Right lobe of liver (tissue), 6 donors: ENCODE data around the gene ANO4. TPM values are rescaled to one million over a fixed set of nuclear protein-coding genes. Genes with fewer than 3 reads are reported as not detected.

ENCODE experiments used
- ATAC-seq, 4 donors: fragments of 200-7000 bp; cut with Tn5 transposase; one replicate each; pipeline ENCODE4 v1.9.1; 2020; ENCODE audit warnings: mild to moderate bottlenecking in 4 of 4, moderate library complexity in 4 of 4
- DNase-seq, 3 donors: peaks; one replicate each; pipeline ENCODE4 v3.0.0-alpha.2; 2020
- H3K27ac ChIP-seq, 3 donors: fragments of 200-600 bp; one replicate each; pipeline ENCODE4 v1.8.0; 2022
- H3K27me3 ChIP-seq, 2 donors: fragments of 200-600 bp; one replicate each; pipeline ENCODE4 v1.8.0; 2022
- H3K36me3 ChIP-seq, 4 donors: fragments of 200-600 bp; sonication (generic) in 1 of 4; one replicate each; pipeline versions ENCODE4 v1.5.1 to v1.8.0; 2017 to 2022; ENCODE audit warnings: control low read depth in 1 of 4
- H3K4me1 ChIP-seq, 4 donors: fragments of 200-600 bp; sonication (generic) in 1 of 4; one replicate each; pipeline versions ENCODE4 v1.5.1 to v1.8.0; 2017 to 2022; ENCODE audit warnings: control low read depth in 1 of 4
- H3K4me3 ChIP-seq, 3 donors: fragments of 200-600 bp; one replicate each; pipeline ENCODE4 v1.8.0; 2022
- H3K9me3 ChIP-seq, 4 donors: fragments of 200-600 bp; sonication (generic) in 1 of 4; one replicate each; pipeline versions ENCODE4 v1.5.1 to v1.8.0; 2017 to 2022; ENCODE audit warnings: control low read depth in 1 of 4
- CTCF ChIP-seq, 4 donors: fragments of 200-600 bp in 3 of 4; fragments of 450-650 bp in 1 of 4; IDR thresholded peaks; one replicate each; pipeline versions ENCODE4 v1.5.1 to v1.8.0; 2016 to 2022; ENCODE audit warnings: antibody characterized with exemption in 4 of 4, mild to moderate bottlenecking in 2 of 4
- POLR2A ChIP-seq: fragments of 450-650 bp; IDR thresholded peaks from one replicate; pipeline ENCODE4 v1.6.1; 2017; ENCODE audit warnings: antibody characterized with exemption, mild to moderate bottlenecking
- WGBS: methylation state at CpG from one replicate; pipeline ENCODE4 v1.1.6; 2018; ENCODE audit warnings: low coverage, low lambda C conversion rate; ENCODE audit not compliant: insufficient coverage; ENCODE audit errors: missing lambda C conversion rate; 5-methylcytosine and 5-hydroxymethylcytosine counted together
- intact Hi-C, 2 donors: fragments of 100-400 bp; cut with DNase I; formaldehyde crosslinking; loops; one replicate each; pipeline versions ENCODE4 v1.11.2 to v1.14.1; 2022
- total RNA-seq, 6 experiments: library from RNA; depleted of rRNA in 2 of 6; stranded (reverse); fragments of >200 nt in 2 of 6; fragmentation: NEBNext Ultra II Directional in 3 of 6; extraction: Animal tissue kit (Norgen Biotek cat#: 25700) in 3 of 6; gene quantifications; one replicate each; pipeline versions ENCODE4 v1.1.0 to v1.2.4, GENCODE V29; 2016 to 2023
- donor health status: DM: no; HTN: yes; CAD: no.
- donor health status: DM: no; HTN: no; CAD: no.
- donor health status: DM: no; HTN: no; CAD: no.
- donor health status: DM: no; HTN: yes; CAD: no.
- donor health status: DM: no; HTN: yes; CAD: no.

The ANO4 gene
- total RNA-seq, 6 experiments from 2014 or later, result 0.13 TPM; not detected in 5

GRCh38 chr12:101019667-101020066 is 225.1 kb downstream of the ANO4 start:
- Histone ChIP-seq H3K36me3 (no peaks in the 10 kb centered on the region), H3K4me1 (no peaks in the 10 kb centered on the region), H3K27ac (no peak overlapping the region), H3K4me3 (no peak overlapping the region), H3K27me3 (no peaks in the 10 kb centered on the region), H3K9me3 (no peaks in the 10 kb centered on the region)
- ATAC-seq, result no peak
- intact Hi-C loops, result no loop called here
- WGBS, result 61% methylated on average over 3 of the region's 3 CpGs
- DNase-seq, result no peak
- no peak for TF ChIP-seq POLR2A
- no peak for TF ChIP-seq CTCF (IDR thresholded peaks at IDR 0.05)

GRCh38 chr12:101021442-101021841 is 226.9 kb downstream of the ANO4 start:
- Histone ChIP-seq H3K27ac (no peak overlapping the region), H3K4me1 (no peaks in the 10 kb centered on the region), H3K4me3 (no peak overlapping the region), H3K9me3 (no peaks in the 10 kb centered on the region), H3K36me3 (no peaks in the 10 kb centered on the region), H3K27me3 (no peaks in the 10 kb centered on the region)
- no peak for TF ChIP-seq CTCF (IDR thresholded peaks at IDR 0.05)
- TF ChIP-seq POLR2A, result no peak
- 77% methylated on average over 3 of the region's 3 CpGs for WGBS
- no peak for ATAC-seq
- no peak for DNase-seq
- intact Hi-C loops, result no loop called here

GRCh38 chr12:101021911-101022388 is 227.4 kb downstream of the ANO4 start:
- ATAC-seq, result no peak
- H3K36me3 ChIP-seq, result no peaks in the 10 kb centered on the region
- no peaks in the 10 kb centered on the region for H3K4me1 ChIP-seq
- no peak overlapping the region for H3K4me3 ChIP-seq
- no peaks in the 10 kb centered on the region for H3K27me3 ChIP-seq
- H3K27ac ChIP-seq, result no peak overlapping the region
- no peaks in the 10 kb centered on the region for H3K9me3 ChIP-seq
- TF ChIP-seq POLR2A, result no peak
- TF ChIP-seq CTCF (IDR thresholded peaks at IDR 0.05), result no peak
- intact Hi-C loops, result no loop called here
- no peak for DNase-seq

GRCh38 chr12:101027200-101027599 is 232.6 kb downstream of the ANO4 start:
- Histone ChIP-seq H3K27me3 (no peaks in the 10 kb centered on the region), H3K4me1 (no peaks in the 10 kb centered on the region), H3K36me3 (no peaks in the 10 kb centered on the region), H3K9me3 (no peaks in the 10 kb centered on the region), H3K27ac (no peak overlapping the region), H3K4me3 (no peak overlapping the region)
- no peak for ATAC-seq
- intact Hi-C loops, result no loop called here
- DNase-seq, result no peak
- TF ChIP-seq POLR2A, result no peak
- no peak for TF ChIP-seq CTCF (IDR thresholded peaks at IDR 0.05)
- whole genome bisulfite sequencing, result 76% methylated on average over 2 of the region's 3 CpGs

- 79% methylated on average over 4 of the region's 4 CpGs for WGBS
- Histone ChIP-seq H3K27ac (no peak overlapping the region), H3K9me3 (no peaks in the 10 kb centered on the region), H3K4me1 (no peaks in the 10 kb centered on the region), H3K27me3 (no peaks in the 10 kb centered on the region), H3K4me3 (no peak overlapping the region), H3K36me3 (no peaks in the 10 kb centered on the region)
- TF ChIP-seq CTCF (IDR thresholded peaks at IDR 0.05), result no peak
- no peak for TF ChIP-seq POLR2A
- intact Hi-C loops, result no loop called here
- no peak for DNase-seq
- ATAC-seq, result no peak
Observed at GRCh38 chr12:101027816-101028215, 233.2 kb downstream of the ANO4 start.
